Measurements from ENCODE around the gene ZNF564. TPM values are rescaled to one million over a fixed set of nuclear protein-coding genes. Genes with fewer than 3 reads are reported as not detected.
"Not testable (repeated sequence)": the region's sequence is repeated elsewhere in the genome, so short reads cannot be mapped to it uniquely, and the experiment has no call there.

The ZNF564 gene
- polyA plus RNA-seq, 3 donors, result 13.8 to 15.4 (median 14.3) TPM

DNA sequence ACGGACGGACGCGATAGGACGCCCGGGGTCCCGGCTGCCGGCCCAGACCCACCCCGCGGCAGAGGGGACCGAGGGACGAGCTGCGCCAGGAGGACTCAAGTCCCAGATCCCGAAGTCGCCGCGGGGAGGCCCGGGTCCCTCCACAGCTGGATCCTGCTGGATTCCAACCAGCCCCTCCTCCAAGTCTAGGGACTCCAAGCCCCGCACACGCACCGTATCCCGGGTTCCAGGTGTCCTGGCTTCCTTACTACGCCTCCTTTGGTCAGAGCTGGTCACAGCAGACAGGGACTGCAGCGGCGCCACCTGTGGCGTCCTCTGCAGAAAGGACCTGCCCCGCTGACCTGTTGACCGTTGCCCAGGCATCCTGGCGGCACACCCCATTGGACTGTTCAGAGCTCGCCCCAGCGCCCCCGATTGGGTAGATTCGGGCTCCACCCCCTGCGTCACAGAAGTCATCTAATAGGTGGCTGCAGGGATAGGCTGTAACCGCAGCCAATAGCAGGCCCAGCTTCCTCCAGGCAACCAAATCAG is 37.7 kb downstream of the ZNF564 start:
- no peak for DNase-seq (ENCODE audit: low read depth in 3 of 3, low spot score in 2 of 3)

DNA sequence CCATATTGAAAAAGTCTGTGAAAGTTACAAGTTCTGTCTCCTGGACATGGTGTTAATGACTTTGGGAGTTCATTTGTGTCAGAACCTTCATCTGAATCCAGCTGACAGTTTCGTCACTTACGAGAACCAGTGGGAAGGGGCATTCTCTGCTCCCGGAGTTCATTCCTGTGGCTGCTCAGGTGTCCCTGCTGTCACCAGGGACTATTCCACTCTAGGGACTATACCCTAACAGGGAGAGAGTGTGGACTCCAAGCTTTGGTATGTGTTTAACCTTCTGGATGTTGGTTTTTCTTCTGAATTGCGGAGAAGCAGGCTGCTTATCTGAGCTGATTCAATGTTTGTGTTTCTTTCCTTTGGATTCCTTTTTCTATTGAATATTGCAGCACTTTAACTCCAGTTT is 54.2 kb downstream of the ZNF564 start:
- no peak for DNase-seq (ENCODE audit: low read depth in 3 of 3, low spot score in 2 of 3)

DNA sequence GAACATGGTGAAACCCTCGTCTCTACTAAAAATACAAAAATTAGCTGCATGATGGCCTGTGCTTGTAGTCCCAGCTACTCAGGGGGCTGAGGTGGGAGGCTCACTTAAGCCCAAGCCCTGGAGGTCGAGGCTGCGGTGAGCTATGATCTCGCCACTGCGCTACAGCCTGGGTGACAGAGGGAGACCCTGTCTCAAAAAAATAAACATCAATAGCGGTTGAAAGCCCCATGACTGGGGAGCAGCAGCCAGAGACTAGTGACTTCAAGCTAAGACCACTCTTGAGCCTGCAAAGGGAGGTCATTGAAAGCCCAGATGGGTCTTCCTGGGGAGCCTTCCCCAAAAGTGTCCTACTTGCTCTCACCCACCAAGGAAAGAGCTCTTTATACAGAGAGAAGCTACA is 54.8 kb downstream of the ZNF564 start:
- DNase-seq (ENCODE audit: low read depth in 3 of 3, low spot score in 2 of 3), result no peak

DNA sequence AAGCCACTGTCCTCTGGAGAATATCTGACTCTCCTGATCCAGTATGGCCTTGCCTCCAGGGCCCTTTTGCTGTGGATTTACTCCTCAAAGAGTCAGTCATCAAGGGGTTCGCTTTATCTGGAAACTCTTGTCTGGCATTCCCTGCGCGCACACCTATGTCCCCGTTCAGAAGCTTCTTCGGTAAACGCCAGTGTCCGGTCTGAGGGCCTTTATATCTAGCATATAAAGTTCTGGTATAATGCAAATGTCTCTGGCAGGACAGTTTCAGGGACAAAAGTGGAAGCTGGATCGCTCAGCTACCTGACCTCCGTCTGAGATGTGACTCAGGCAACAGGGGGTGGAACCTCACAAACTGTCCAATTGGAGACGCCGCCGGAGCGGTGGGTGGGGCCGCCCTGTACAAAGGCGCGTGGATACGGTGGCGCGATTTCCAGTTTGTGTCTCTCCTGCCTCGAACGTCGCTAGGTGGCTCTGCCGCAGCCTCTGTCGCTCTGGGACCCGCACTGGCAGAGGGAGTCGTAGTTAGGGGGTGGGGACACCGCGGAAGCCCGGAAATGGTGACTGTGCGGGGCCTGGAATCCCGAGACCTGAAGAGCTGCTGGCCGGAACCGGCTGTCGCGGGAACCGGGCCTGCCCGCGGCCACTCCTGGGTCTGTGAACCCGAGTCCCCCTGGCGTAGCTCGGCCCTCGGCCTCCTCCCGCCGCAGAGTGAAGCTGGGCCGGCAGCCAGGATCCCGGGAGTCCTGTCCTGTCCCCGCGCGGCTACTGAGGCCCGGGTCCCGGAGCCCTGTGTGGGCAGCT is 56.1 kb downstream of the ZNF564 start:
- peak; percentile 84 to 93 (median 90) for DNase-seq (ENCODE audit: low read depth in 3 of 3, low spot score in 2 of 3)

DNA sequence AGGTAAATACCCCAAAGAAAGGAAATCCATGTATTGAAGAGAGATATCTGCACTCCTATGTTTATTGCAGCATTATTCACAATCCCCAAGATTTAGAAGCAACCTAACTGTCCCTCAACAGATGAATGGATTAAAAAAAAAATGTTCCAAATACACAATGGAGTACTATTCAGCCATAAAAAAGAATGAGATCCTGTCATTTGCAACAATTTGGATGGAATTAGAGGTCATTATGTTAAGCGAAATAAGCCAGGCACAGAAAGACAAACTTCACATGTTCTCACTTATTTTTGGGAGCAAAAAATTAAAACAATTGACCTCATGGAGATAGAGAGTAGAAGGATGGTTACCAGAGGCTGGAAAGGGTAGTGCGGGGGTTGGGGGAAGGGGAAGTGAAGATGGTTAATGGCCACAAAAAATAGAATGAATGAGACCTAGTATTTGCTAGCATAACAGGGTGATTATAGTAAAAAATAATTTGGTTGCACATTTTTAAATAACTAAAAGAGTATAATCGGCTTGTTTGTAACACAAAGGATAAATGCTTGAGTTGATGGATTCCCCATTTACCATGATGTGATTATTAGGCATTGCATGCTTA is 56.9 kb downstream of the ZNF564 start:
- no peak for DNase-seq (ENCODE audit: low read depth in 3 of 3, low spot score in 2 of 3)

DNA sequence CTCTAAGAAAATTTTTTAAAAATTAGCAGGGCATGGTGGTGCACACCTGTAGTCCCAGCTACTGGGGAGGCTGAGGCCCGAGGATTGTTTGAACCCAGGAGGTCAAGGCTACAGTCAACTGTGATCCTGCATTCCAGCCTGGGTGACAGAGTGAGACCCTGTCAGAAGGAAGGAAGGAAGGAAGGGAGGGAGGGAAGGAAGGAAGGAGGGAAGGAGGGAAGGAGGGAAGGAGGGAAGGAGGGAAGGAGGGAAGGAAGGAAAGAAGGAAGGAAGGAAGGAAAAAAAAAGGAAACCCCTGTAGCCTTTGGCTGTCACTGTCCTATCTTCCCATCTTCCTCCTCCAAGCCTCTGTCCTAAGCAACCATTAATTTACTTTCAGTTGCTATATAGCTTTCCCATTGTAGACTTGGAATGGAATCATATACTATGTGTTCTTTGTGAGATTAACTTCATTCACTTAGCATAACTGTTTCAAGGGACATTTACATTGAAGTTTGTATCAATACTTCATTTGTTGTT is 65.0 kb downstream of the ZNF564 start:
- DNase-seq (ENCODE audit: low read depth in 3 of 3, low spot score in 2 of 3), result not testable (repeated sequence)

DNA sequence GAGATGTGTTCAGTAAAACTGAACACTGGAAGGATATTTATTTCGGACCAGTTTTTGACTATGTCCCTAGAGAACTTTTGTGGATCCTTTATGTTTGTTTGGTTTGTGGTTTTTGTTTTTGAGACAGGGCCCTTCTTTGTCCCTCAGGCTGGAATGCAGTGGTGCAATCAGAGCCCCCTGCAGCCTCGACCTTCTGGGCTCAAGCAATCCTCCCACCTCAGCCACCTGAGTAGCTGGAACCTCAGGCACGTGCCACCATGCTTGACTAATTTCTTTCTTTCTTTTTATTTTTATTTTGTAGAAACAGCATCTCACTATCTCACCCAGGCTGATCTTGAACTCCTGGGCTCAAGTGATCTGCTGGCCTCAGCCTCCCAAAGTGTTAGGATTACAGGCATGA is 65.7 kb downstream of the ZNF564 start:
- DNase-seq (ENCODE audit: low read depth in 3 of 3, low spot score in 2 of 3), result no peak

DNA sequence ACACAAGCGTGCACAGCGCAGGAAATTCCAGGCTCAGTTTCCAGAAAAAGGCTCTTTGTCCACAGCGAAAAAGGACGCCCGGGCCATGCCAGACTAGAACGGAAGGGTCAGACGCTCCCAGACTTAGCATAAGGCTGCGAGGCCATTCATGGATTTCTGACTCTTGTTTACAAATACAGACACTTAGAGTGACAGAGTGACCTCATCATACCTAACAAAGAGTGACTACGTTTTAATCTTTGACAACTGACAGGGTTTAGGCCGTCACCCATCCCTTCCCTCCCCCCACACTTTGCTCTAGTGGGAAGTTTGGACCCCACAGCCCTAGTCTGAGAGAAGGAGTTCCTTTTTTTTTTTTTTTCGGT is 66.2 kb downstream of the ZNF564 start:
- no peak for DNase-seq (ENCODE audit: low read depth in 3 of 3, low spot score in 2 of 3)

DNA sequence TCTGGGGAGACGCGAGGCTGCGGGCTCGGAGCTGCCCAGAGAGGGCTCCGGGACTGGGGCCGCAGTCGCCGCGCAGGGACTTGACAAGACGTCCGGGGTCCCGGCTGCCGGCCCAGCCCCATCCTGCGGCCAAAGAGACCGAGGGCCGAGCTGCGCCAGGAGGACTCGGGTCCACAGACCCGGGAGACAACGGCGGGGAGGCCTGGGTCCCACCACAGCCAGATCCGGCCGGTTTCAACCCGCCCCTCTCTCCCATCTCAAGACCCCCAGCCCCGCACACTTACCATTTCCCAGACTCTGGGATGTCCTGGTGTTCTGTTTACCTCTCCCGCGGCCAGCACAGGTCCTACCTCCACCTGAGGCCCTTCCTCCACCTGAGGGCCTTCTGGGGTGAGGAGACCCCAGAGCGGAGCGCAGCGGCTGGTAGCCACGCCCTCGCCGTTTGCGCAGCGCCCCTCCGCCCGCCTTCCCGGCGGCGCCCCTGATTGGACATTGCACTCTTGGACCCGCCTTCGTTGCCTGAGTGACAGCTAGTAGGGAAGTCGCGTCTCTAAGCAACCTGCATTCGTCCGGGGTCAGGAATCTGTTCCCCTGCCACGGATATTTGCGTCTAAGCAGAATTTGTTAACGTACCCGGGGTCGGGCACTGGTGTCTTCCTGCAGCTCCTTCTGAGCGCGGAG is 66.8 kb downstream of the ZNF564 start, which contains the start of gene ZNF709:
Gene ZNF709 (minus strand): TSS at position 446 of the 681 bp plus-strand sequence. CDS start 159 bp downstream, at position 287.
- peak; percentile 86 to 91 (median 91) for DNase-seq (ENCODE audit: low read depth in 3 of 3, low spot score in 2 of 3)

DNA sequence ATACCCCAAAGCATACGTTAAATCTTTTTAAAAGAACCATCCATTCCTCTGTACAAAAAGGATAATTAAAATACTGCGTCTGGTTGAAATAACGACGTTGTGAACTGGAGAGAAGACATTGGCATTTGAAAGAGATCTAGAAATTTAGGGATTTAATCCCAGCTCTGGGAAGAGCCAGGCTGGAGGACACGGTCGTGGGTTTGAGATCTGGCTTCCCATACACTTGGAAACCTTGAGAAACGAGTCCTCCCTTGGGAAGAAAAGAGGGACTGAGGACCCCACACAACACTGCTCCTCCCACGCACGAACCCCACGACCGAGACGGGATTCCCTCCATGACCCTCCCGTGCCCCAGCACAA is 67.3 kb downstream of the ZNF564 start:
- DNase-seq (ENCODE audit: low read depth in 3 of 3, low spot score in 2 of 3), result no peak

DNA sequence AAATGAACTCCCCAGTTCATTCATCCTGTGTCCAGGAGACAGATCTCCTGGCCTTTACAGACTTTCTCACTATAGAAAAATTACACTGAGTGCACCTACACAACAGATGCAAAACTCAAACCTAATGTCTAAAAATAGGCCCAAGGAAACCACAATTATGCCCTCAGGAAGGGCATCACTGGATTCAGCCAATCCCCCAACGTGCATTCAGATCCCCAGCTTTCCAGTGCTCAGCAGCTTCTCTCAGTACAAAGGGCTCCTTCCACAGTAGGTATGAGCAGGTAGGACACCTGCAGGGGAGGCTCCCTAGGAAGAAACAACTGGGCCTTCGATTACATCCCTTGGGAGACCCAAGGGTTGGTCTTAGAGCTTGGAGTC is 68.8 kb downstream of the ZNF564 start:
- no peak for DNase-seq (ENCODE audit: low read depth in 3 of 3, low spot score in 2 of 3)

DNA sequence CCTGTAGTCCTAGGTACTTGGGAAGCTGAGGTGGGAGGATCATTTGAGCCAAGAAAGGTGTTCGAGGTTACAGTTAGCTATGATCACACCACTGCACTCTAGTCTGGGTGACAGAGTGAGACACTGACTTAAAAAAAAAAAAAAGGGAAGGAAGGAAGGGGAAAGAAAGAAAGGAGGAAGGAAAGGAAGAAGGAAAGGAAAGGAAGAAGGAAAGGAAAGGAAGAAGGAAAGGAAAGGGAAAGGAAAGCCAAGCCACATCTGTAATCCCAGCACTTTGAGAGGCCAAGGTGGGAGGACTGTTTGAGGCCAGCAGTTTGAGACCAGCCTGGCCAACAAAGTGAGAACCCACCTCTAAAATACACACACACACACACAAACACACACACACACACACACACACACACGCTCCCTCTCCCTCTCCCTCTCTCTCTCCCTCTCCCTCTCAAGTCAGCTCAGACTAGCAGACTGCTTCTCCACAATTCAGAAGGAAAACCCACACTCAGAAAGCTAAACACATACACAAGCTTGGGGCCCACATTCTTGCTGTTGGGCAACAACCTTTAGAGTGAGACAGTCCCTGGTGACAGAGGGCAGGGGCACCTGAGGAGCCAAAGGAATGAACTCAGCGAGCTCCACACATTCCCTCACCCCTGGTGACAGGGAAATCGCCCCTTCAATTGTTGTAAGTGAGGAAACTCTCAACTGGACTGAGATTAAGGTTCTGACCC is 69.3 kb downstream of the ZNF564 start:
- DNase-seq (ENCODE audit: low read depth in 3 of 3, low spot score in 2 of 3), result no peak

DNA sequence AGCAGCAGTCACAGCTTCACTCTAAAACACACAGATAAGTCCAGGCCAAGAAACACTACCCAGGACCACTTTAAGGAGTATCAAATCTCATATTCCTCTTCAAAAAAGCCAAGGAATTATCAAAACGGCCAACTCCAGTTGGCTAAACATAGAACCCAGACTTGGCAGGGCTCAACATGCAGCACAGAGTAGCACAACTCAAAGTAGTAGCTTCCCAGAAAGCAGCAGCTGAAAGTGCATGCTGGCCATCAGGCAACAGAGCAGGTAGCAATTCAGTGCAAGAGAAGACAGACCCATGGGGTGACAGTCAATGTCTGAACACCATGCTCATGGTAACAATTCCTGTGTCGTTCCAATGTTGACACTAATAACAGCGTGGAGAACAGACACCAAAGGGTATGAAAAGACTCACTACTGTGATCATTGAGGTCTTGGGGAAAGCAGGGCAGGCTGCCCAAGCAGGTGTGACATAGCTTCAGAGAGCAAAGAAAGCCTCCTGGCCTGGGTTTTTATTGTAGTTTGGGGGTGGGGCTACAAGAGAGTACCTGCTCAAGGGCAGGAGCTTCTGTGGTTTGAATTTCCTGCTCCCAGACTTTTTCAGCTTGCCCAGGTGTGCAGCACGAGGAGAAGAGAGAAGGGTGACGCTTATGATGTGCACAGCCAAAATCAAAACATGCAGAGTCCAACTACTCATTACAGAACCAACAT is 72.9 kb downstream of the ZNF564 start:
- DNase-seq (ENCODE audit: low read depth in 3 of 3, low spot score in 2 of 3), result no peak

Other genes with a start within 250 kb of the ZNF564 start
- gene ZNF563, start 217.8 kb downstream of the ZNF564 start, polyA plus RNA-seq (ENCODE audit: insufficient read length in 3 of 3), result 1 to 10 TPM; 4.2 to 6.0 (median 4.9) TPM
- 1 to 10 TPM; 7.0 to 8.4 (median 7.8) TPM for gene ZNF442, start 185.8 kb downstream of the ZNF564 start, polyA plus RNA-seq (ENCODE audit: insufficient read length in 3 of 3)
- gene ZNF799, start 150.2 kb downstream of the ZNF564 start, polyA plus RNA-seq (ENCODE audit: insufficient read length in 3 of 3), result 1 to 10 TPM; 8.2 to 9.3 (median 8.7) TPM
- 10 to 100 TPM; 11.1 to 12.8 (median 11.3) TPM for gene ZNF443, start 110.5 kb downstream of the ZNF564 start, polyA plus RNA-seq (ENCODE audit: insufficient read length in 3 of 3)
- gene ZNF709, start 66.7 kb downstream of the ZNF564 start, polyA plus RNA-seq (ENCODE audit: insufficient read length in 3 of 3), result 1 to 10 TPM; 8.2 to 9.2 (median 8.6) TPM
- gene ZNF490, start 59.3 kb upstream of the ZNF564 start, polyA plus RNA-seq (ENCODE audit: insufficient read length in 3 of 3), result 1 to 10 TPM; 3.3 to 5.3 (median 4.7) TPM
- 10 to 100 TPM; 21.3 to 25.4 (median 23.2) TPM for gene ZNF791, start 59.4 kb upstream of the ZNF564 start, polyA plus RNA-seq (ENCODE audit: insufficient read length in 3 of 3)
- gene MAN2B1, start 115.3 kb upstream of the ZNF564 start, polyA plus RNA-seq (ENCODE audit: insufficient read length in 3 of 3), result 10 to 100 TPM; 23.6 to 26.0 (median 24.1) TPM
- 10 to 100 TPM; 11.9 to 14.5 (median 13.7) TPM for gene WDR83, start 115.3 kb upstream of the ZNF564 start, polyA plus RNA-seq (ENCODE audit: insufficient read length in 3 of 3)
- 10 to 100 TPM; 72.8 to 76.2 (median 72.9) TPM for gene DHPS, start 130.4 kb upstream of the ZNF564 start, polyA plus RNA-seq (ENCODE audit: insufficient read length in 3 of 3)
- not detected for gene GNG14, start 136.5 kb upstream of the ZNF564 start, polyA plus RNA-seq (ENCODE audit: insufficient read length in 3 of 3)
- gene FBXW9, start 145.1 kb upstream of the ZNF564 start, polyA plus RNA-seq (ENCODE audit: insufficient read length in 3 of 3), result 10 to 100 TPM; 12.0 to 14.3 (median 12.6) TPM
- 10 to 100 TPM; 62.2 to 66.0 (median 62.9) TPM for gene TNPO2, start 172.4 kb upstream of the ZNF564 start, polyA plus RNA-seq (ENCODE audit: insufficient read length in 3 of 3)
- gene TRIR, start 183.2 kb upstream of the ZNF564 start, polyA plus RNA-seq (ENCODE audit: insufficient read length in 3 of 3), result 100 to 1,000 TPM; 125 to 160 (median 151) TPM
- 10 to 100 TPM; 83.8 to 97.1 (median 89.2) TPM for gene GET3, start 186.0 kb upstream of the ZNF564 start, polyA plus RNA-seq (ENCODE audit: insufficient read length in 3 of 3)
- gene BEST2, start 200.3 kb upstream of the ZNF564 start, polyA plus RNA-seq (ENCODE audit: insufficient read length in 3 of 3), result under 1 TPM in 2 of 3 donors, not detected in 1; 0.07 to 0.08 TPM
- 10 to 100 TPM; 34.5 to 47.7 (median 42.4) TPM for gene HOOK2, start 224.1 kb upstream of the ZNF564 start, polyA plus RNA-seq (ENCODE audit: insufficient read length in 3 of 3)
- gene JUNB, start 240.0 kb upstream of the ZNF564 start, polyA plus RNA-seq (ENCODE audit: insufficient read length in 3 of 3), result 10 to 100 TPM; 21.4 to 47.8 (median 32.9) TPM